ENCODE measurements around the gene TREML4.

TREML4 gene

GRCh38 chr6:41286544-41287346, 58.6 kb downstream of the TREML4 start, which contains the start of gene TREM1:
TREM1 (minus strand) TSS chr6:41286682; CDS start chr6:41286655, 27 bp downstream.
- TF ChIP-seq, protein P1, sequence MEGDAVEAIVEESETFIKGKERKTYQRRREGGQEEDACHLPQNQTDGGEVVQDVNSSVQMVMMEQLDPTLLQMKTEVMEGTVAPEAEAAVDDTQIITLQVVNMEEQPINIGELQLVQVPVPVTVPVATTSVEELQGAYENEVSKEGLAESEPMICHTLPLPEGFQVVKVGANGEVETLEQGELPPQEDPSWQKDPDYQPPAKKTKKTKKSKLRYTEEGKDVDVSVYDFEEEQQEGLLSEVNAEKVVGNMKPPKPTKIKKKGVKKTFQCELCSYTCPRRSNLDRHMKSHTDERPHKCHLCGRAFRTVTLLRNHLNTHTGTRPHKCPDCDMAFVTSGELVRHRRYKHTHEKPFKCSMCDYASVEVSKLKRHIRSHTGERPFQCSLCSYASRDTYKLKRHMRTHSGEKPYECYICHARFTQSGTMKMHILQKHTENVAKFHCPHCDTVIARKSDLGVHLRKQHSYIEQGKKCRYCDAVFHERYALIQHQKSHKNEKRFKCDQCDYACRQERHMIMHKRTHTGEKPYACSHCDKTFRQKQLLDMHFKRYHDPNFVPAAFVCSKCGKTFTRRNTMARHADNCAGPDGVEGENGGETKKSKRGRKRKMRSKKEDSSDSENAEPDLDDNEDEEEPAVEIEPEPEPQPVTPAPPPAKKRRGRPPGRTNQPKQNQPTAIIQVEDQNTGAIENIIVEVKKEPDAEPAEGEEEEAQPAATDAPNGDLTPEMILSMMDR (IDR thresholded peaks at IDR 0.05; ENCODE audit: control extremely low read depth, extremely low read depth, low read depth, missing control alignments) = no peak
- DNase-seq (ENCODE audit: extremely low spot score) = no peak
- ChIA-PET POLR2A (no interaction called here), CTCF (interaction anchor here (1.2 to 6.1 kb wide), 7 partner anchors 8 to 81 kb away, joined by 3 to 37 read pairs (median 7); no protein-coding TSS in a partner anchor)

- ChIA-PET CTCF (interaction anchor here (0.9 to 6.1 kb wide), 11 partner anchors 8 to 106 kb away, joined by 3 to 37 read pairs (median 3); partner anchors contain the start of gene TREML2), POLR2A (no interaction called here)
- DNase-seq (ENCODE audit: extremely low spot score) = peak; percentile 45
- TF ChIP-seq, protein P1 (IDR thresholded peaks at IDR 0.05; ENCODE audit: control extremely low read depth, extremely low read depth, low read depth, missing control alignments) = no peak
Measured at GRCh38 chr6:41288030-41288753, 60.0 kb downstream of the TREML4 start.

All from GM10248 (cell line).